Measurements from ENCODE around the gene ACVR1B.

Gene ACVR1B

DNA sequence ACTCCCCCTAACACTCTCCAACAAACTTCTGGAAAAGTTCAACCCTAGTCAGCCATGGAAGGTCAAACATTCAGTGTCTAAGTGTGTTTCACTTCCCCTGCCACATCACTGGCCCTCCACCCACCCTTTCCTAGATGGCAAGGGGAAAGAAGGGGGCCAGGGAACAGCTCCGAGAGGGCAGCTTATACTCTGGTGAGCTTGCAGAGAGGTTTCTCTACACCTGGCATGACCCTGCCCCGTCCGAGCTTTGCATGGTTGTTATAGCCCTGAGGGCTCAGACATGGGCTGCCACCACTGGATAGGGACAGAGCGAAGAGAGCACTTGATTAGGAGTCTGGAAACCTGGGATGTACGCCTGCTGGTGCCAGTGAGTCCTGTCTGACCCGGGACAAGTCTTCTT lies 40.2 kb upstream of the ACVR1B start:
- Histone ChIP-seq H3K9ac (ENCODE audit: low read depth, low read length) (no peak overlapping the region), H3K4me1 (ENCODE audit: insufficient read depth, low read length) (0 out of 2 replicates have a peak, but pooled peaks cover under 1% of the 10 kb centered on the region), H3K36me3 (ENCODE audit: insufficient read depth, low read depth, low read length) (no peaks in the 10 kb centered on the region), H3K9me3 (ENCODE audit: insufficient read depth, low read depth, low read length) (no peaks in the 10 kb centered on the region), H3K27ac (ENCODE audit: low read length) (no peak overlapping the region), H3K27me3 (ENCODE audit: insufficient read depth, low read length) (peaks cover 44% of the 10 kb centered on the region), H3K4me3 (ENCODE audit: low read length) (no peak overlapping the region)

DNA sequence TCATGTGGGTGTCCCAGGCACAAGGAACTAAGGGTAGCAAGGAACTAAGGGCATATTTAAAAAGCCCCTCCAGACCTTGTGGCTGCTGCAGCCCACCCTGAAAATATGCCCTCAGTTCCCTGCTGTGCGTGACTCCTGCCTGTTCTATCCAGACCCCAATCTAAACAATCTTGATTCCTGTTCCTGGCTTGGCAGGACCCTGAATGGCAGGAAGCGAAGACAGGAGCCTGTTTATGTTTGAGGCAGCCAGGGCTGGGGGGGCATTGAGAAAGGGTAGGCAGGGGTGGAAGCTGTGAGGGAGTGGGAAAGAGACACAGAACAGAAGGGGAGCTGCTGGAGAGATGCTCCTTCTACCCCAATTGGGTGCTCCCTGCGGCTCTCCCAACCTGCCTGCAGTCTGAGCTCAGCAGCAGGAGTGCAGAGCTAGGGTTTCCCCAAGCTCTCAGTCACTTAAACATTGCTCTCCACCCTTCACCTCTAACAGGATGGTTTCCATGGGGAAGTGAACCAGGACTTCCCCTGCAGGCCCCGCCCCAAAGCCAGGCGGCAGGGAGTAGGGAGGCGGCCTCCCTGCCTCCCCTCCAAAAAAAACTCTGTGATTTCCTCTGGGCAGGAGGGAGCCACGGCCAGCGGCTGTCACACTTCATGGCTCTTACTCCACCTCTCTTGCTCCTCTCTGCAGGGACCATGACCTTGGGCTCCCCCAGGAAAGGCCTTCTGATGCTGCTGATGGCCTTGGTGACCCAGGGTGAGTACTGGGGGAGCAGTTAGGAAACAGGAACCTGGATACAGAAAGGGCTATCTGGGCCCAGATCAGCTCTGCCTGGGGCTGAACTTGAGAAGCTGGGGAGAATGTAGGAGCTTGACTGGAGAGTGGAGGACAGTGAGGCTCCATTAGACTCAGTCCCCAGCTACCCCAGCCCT lies 39.4 kb upstream of the ACVR1B start:
- H3K4me1 ChIP-seq (ENCODE audit: insufficient read depth, low read length), result no peaks in the 10 kb centered on the region
- no peak overlapping the region for H3K4me3 ChIP-seq (ENCODE audit: low read length)
- H3K9ac ChIP-seq (ENCODE audit: low read depth, low read length), result no peak overlapping the region
- no peaks in the 10 kb centered on the region for H3K36me3 ChIP-seq (ENCODE audit: insufficient read depth, low read depth, low read length)
- H3K9me3 ChIP-seq (ENCODE audit: insufficient read depth, low read depth, low read length), result no peaks in the 10 kb centered on the region
- H3K27me3 ChIP-seq (ENCODE audit: insufficient read depth, low read length), result peaks cover 36% of the 10 kb centered on the region
- no peak overlapping the region for H3K27ac ChIP-seq (ENCODE audit: low read length)

DNA sequence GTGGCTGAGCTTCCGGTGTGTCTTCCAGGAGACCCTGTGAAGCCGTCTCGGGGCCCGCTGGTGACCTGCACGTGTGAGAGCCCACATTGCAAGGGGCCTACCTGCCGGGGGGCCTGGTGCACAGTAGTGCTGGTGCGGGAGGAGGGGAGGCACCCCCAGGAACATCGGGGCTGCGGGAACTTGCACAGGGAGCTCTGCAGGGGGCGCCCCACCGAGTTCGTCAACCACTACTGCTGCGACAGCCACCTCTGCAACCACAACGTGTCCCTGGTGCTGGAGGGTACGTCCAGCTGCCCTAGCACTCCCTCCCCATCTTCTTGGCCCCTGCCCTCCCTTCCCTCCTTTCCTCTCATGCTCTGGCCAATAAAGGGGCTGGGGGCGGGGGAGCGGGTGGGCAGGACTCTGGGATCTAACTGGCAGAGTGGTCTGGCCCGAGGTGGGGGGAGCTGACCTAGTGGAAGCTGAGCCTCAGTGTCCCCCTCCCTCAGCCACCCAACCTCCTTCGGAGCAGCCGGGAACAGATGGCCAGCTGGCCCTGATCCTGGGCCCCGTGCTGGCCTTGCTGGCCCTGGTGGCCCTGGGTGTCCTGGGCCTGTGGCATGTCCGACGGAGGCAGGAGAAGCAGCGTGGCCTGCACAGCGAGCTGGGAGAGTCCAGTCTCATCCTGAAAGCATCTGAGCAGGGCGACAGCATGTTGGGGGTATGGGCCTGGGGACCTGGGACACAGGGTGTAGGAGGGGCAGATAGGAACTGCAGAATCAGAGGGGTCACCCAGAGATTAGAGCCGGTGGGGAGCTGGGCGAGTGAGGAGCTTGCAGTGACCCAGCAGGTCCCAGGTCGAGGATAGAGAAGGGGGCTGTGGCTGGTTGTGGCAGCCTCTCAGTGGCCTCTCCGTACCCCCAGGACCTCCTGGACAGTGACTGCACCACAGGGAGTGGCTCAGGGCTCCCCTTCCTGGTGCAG lies 38.1 kb upstream of the ACVR1B start:
- peaks cover 23% of the 10 kb centered on the region for H3K27me3 ChIP-seq (ENCODE audit: insufficient read depth, low read length)
- H3K27ac ChIP-seq (ENCODE audit: low read length), result no peak overlapping the region

DNA sequence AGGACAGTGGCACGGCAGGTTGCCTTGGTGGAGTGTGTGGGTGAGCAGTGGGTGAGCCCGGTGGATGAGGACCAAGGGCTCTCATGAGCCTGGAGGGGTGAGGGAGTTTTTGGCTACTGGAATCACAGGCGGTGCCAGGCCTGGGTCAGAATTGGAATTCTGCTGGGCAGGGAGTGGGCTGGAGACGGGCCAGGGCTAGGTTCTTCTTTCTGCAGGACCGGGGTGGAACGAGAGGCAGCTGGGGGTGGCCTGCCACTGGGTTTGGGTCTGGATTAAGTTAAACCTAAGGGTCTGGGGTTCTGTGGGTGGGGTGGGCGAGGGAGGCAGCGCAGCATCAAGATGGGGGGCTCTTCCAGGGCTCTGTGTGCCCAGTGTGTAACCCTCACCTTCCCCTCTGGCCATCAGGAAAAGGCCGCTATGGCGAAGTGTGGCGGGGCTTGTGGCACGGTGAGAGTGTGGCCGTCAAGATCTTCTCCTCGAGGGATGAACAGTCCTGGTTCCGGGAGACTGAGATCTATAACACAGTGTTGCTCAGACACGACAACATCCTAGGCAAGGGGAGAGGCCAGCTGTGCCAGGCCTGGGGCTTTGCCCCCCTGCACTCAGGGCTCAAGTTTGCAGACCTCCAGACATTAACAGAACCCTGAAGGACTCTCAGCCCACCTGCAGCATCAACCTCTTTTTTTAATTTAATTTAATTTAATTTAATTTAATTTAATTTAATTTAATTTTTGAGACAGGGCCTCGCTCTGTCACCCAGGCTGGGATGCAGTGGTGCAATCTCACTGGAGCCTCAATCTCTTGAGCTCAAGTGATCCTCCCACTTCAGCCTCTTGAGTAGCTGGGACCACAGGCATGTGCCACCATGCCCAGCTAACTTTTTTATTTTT lies 37.2 kb upstream of the ACVR1B start:
- Histone ChIP-seq H3K27me3 (ENCODE audit: insufficient read depth, low read length) (peaks cover 14% of the 10 kb centered on the region), H3K9ac (ENCODE audit: low read depth, low read length) (no peak overlapping the region), H3K9me3 (ENCODE audit: insufficient read depth, low read depth, low read length) (no peaks in the 10 kb centered on the region), H3K4me3 (ENCODE audit: low read length) (no peak overlapping the region), H3K36me3 (ENCODE audit: insufficient read depth, low read depth, low read length) (no peaks in the 10 kb centered on the region), H3K27ac (ENCODE audit: low read length) (no peak overlapping the region), H3K4me1 (ENCODE audit: insufficient read depth, low read length) (no peaks in the 10 kb centered on the region)

More for the DNA sequence above, 38.1 kb upstream of the ACVR1B start:
- no peaks in the 10 kb centered on the region for H3K36me3 ChIP-seq (ENCODE audit: insufficient read depth, low read depth, low read length)
- no peak overlapping the region for H3K4me3 ChIP-seq (ENCODE audit: low read length)
- no peak overlapping the region for H3K9ac ChIP-seq (ENCODE audit: low read depth, low read length)
- H3K4me1 ChIP-seq (ENCODE audit: insufficient read depth, low read length), result no peaks in the 10 kb centered on the region
- H3K9me3 ChIP-seq (ENCODE audit: insufficient read depth, low read depth, low read length), result no peaks in the 10 kb centered on the region

DNA sequence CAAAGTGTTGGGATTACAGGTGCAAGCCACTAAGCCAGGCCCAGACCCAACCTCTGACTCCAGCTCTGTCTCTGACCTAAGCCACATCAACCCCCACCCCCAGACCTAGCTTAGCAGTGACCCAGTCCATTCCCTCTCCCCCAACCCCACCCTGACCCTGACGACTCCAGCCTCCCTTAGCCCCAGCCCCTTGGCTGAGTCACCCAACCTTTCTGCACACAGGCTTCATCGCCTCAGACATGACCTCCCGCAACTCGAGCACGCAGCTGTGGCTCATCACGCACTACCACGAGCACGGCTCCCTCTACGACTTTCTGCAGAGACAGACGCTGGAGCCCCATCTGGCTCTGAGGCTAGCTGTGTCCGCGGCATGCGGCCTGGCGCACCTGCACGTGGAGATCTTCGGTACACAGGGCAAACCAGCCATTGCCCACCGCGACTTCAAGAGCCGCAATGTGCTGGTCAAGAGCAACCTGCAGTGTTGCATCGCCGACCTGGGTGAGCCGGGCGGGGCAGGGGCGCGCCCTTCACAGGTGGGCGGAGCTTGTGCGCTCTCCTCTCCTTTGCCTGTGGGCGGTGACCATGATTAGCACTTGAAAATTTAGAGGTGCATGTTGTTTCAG lies 36.4 kb upstream of the ACVR1B start:
- H3K27ac ChIP-seq (ENCODE audit: low read length), result no peak overlapping the region
- no peak overlapping the region for H3K9ac ChIP-seq (ENCODE audit: low read depth, low read length)
- no peak overlapping the region for H3K4me3 ChIP-seq (ENCODE audit: low read length)
- H3K4me1 ChIP-seq (ENCODE audit: insufficient read depth, low read length), result no peaks in the 10 kb centered on the region
- no peaks in the 10 kb centered on the region for H3K36me3 ChIP-seq (ENCODE audit: insufficient read depth, low read depth, low read length)
- H3K9me3 ChIP-seq (ENCODE audit: insufficient read depth, low read depth, low read length), result no peaks in the 10 kb centered on the region
- H3K27me3 ChIP-seq (ENCODE audit: insufficient read depth, low read length), result peaks cover 5% of the 10 kb centered on the region

DNA sequence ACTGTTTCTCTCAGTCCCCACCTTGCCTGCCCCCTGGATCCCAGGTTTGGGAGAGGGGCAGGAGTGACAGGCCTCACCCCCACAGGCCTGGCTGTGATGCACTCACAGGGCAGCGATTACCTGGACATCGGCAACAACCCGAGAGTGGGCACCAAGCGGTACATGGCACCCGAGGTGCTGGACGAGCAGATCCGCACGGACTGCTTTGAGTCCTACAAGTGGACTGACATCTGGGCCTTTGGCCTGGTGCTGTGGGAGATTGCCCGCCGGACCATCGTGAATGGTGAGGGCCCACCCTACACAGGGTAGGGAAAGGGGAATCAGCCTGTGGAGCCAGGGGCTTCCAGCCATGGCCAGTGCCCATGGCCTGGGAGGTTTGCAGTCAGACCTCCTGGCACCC lies 35.5 kb upstream of the ACVR1B start:
- no peaks in the 10 kb centered on the region for H3K27me3 ChIP-seq (ENCODE audit: insufficient read depth, low read length)
- H3K36me3 ChIP-seq (ENCODE audit: insufficient read depth, low read depth, low read length), result no peaks in the 10 kb centered on the region
- no peaks in the 10 kb centered on the region for H3K9me3 ChIP-seq (ENCODE audit: insufficient read depth, low read depth, low read length)
- no peak overlapping the region for H3K27ac ChIP-seq (ENCODE audit: low read length)
- H3K4me3 ChIP-seq (ENCODE audit: low read length), result no peak overlapping the region
- H3K9ac ChIP-seq (ENCODE audit: low read depth, low read length), result no peak overlapping the region
- peaks cover under 1% of the 10 kb centered on the region; the same call in 1 of the 2 replicates for H3K4me1 ChIP-seq (ENCODE audit: insufficient read depth, low read length)

DNA sequence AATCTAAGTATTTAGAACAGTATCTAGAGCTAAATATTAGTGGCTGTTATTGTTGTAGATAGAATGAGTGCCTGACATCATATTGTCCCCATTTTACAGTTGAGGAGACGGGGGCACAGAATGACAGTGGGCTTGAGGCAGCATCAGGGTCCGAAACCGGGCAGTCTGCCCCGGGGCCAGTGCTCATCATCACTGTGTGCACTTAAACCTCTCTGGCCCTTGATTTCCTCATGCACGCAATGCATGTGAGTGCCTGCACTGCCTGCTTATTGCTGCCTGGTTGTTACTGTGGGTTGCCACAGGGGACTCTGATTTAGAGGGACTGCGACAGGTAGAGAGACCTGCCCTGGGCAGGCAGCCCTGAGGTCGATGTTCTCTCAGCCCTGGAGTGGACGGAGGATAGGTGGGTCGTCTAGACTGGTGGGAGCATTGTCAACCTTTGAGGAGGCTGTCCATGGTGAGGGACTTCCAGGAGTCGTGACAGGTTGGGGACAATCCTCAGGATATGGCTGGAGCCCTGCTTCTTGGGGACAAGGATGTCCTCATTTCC lies 34.4 kb upstream of the ACVR1B start:
- H3K27ac ChIP-seq (ENCODE audit: low read length), result no peak overlapping the region
- peaks cover 4% of the 10 kb centered on the region; the same call in 1 of the 2 replicates for H3K4me1 ChIP-seq (ENCODE audit: insufficient read depth, low read length)
- no peak overlapping the region for H3K9ac ChIP-seq (ENCODE audit: low read depth, low read length)
- H3K36me3 ChIP-seq (ENCODE audit: insufficient read depth, low read depth, low read length), result no peaks in the 10 kb centered on the region
- no peaks in the 10 kb centered on the region for H3K27me3 ChIP-seq (ENCODE audit: insufficient read depth, low read length)
- H3K9me3 ChIP-seq (ENCODE audit: insufficient read depth, low read depth, low read length), result no peaks in the 10 kb centered on the region
- H3K4me3 ChIP-seq (ENCODE audit: low read length), result no peak overlapping the region

DNA sequence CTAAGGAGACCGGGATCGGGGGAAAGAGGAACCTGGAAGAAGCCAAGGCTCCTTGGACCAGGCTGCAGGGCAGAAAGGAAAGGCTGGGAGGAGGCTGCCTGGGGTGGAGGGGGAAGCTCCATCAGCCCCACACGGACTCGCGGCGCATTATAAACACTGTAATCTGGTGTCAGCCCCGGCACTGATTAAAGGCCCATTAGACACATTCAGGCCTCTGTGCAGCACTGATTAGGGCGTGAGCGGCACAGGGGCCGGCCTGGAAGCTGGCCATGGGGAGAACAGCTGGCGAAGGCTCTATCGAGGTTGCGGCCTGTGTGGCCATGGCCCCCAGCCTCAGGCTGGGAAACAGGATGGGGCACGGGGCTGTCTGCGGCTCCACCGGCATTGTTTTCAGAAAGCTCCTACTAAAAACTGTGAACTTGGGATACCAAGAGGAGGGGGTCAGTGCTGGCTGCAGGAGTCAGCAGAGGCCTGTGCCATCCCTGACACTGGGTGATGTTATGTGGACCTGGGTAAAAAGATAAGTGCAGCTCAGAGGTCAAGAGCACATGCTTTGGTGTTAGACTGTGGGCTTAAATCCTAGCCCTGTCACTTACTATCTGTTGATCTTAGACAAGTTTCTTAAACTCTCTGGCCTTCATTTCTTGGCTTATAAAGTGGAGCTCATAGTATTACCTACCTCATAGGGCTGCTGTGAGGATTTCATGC lies 33.6 kb upstream of the ACVR1B start:
- Histone ChIP-seq H3K9me3 (ENCODE audit: insufficient read depth, low read depth, low read length) (no peaks in the 10 kb centered on the region), H3K4me3 (ENCODE audit: low read length) (no peak overlapping the region), H3K27me3 (ENCODE audit: insufficient read depth, low read length) (no peaks in the 10 kb centered on the region), H3K9ac (ENCODE audit: low read depth, low read length) (no peak overlapping the region), H3K27ac (ENCODE audit: low read length) (no peak overlapping the region), H3K4me1 (ENCODE audit: insufficient read depth, low read length) (peaks cover 4% of the 10 kb centered on the region; the same call in 1 of the 2 replicates), H3K36me3 (ENCODE audit: insufficient read depth, low read depth, low read length) (no peaks in the 10 kb centered on the region)

DNA sequence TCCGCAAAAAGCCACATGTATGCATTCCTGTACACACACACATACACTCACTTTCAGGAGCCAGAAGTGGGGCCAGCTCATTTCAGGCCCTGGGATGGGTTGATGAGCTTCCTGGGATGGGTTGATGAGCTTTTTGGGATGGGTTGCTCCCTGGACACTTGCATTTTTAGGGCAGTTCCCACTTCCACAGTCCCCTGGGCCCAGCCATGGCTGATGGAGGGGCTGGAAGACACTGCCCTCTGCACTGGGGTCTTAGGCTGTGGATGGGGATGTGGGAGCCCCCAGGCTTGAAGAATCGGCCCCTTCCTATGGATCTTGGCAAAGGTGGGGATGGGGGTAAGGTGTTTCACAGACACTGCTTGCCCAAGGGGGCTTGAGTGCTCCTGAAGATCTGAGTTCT lies 31.5 kb upstream of the ACVR1B start:
- Histone ChIP-seq H3K27ac (ENCODE audit: low read length) (no peak overlapping the region), H3K27me3 (ENCODE audit: insufficient read depth, low read length) (peaks cover 14% of the 10 kb centered on the region), H3K4me3 (ENCODE audit: low read length) (no peak overlapping the region), H3K9ac (ENCODE audit: low read depth, low read length) (no peak overlapping the region), H3K4me1 (ENCODE audit: insufficient read depth, low read length) (peaks cover 4% of the 10 kb centered on the region; the same call in 1 of the 2 replicates), H3K36me3 (ENCODE audit: insufficient read depth, low read depth, low read length) (no peaks in the 10 kb centered on the region), H3K9me3 (ENCODE audit: insufficient read depth, low read depth, low read length) (no peaks in the 10 kb centered on the region)

DNA sequence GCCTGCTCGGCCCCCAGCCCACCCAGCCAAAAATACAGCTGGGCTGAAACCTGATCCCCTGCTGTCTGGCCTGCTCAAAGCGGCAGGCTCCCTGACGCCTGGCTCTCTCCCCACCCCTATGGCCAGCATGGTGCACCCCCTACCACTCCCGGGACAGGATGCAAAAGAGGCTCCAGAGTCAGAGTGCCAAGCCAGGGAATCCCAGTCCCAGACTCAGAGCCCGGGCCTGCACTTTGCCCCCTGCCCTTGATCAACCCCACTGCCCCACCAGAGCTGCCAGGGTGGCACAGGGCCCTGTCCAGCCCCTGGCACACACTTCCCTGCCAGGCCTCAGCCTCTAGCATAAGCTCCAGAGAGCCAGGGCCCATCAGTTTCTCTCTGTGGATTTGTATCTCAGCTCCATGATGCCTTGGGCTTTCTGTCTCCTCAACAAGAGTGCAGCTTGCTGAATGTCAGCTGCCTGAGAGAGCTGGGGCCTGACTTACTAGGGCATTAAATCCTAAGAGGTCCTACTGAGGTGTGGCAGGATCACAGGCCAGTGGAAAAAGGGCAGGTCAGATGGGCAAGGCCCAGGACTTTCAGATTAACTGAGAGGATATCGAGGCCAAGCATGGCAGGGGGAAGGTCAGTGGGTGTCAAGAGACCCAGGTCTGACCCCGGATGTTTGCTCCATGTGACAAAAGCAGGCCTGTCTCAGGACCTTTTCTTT lies 30.3 kb upstream of the ACVR1B start:
- H3K36me3 ChIP-seq (ENCODE audit: insufficient read depth, low read depth, low read length), result no peaks in the 10 kb centered on the region
- H3K27me3 ChIP-seq (ENCODE audit: insufficient read depth, low read length), result peaks cover 14% of the 10 kb centered on the region
- H3K4me3 ChIP-seq (ENCODE audit: low read length), result no peak overlapping the region
- H3K9me3 ChIP-seq (ENCODE audit: insufficient read depth, low read depth, low read length), result no peaks in the 10 kb centered on the region
- no peak overlapping the region for H3K9ac ChIP-seq (ENCODE audit: low read depth, low read length)
- peaks cover 4% of the 10 kb centered on the region; the same call in 1 of the 2 replicates for H3K4me1 ChIP-seq (ENCODE audit: insufficient read depth, low read length)
- no peak overlapping the region for H3K27ac ChIP-seq (ENCODE audit: low read length)

Measured in iPS-20b (cell line).